Stimulated activated CD4-positive, alpha-beta T cell treated with anti-CD3 and anti-CD28 coated beads, Interleukin-1b, Interleukin-23, amount 100 ng/mL, for 1 hour (primary cell): Measurements from ENCODE around the gene C6orf89.

Experiments used
- DNase-seq, 2 donors: peaks; one replicate each; pipeline ENCODE4 v3.0.0-alpha.2; 2020; ENCODE audit warnings: low read depth in 2 of 2

C6orf89 gene

DNA sequence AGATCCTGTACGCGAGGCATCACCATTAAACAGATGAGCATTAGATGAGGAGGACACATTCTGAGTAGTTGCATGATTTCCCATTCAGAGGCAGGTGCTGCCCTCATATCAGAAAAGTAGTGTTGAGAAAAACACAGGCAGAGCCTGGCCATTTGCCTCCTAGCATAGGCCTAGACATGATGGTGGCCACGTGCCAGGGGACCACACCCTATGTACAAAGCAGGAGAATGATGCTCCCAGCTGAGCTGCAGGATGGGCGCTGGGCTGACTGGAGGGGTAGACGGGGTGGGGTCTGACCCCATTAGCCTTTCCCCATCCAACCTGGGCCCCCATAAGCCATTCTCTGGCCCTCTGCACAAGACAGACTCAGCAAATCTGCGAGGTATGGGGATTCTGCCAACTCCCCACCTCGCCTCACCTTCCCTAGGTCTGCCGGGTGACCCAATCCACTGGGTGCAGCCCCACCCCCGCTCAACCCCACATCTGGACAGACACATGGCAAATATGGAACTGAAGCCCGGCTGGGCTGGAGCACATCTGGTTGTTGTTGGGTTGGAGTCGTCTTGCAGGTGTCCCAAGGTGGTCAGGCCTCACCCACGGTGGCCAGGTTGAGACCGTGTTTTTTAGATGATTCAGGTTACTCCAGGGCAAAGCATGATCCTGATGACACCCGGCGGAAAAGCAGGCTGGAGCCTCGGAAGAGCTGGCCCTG lies 82.7 kb downstream of the C6orf89 start:
- DNase-seq: no peak

DNA sequence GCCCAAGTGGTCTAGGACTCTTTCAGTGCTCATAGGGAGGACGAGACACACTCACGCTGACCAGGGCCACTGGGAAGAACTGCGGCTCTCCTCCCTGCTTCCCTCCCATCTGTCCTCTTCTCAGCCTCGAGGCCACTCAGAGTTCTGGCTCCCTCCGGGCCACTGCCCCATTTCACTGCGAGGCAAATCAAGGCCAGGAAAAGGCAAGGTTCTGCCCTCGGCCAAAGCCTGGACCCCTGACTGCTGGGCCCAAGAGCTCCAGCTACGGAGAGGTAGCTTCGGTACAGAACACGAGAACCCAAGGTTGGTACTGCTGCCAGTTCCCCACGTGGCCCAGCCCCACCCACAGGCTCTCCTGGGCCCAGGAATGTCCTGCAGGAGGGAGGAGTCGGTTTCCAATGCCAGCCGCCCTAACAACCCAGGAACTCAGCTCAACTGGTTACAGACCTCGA lies 83.5 kb downstream of the C6orf89 start:
- no peak for DNase-seq

DNA sequence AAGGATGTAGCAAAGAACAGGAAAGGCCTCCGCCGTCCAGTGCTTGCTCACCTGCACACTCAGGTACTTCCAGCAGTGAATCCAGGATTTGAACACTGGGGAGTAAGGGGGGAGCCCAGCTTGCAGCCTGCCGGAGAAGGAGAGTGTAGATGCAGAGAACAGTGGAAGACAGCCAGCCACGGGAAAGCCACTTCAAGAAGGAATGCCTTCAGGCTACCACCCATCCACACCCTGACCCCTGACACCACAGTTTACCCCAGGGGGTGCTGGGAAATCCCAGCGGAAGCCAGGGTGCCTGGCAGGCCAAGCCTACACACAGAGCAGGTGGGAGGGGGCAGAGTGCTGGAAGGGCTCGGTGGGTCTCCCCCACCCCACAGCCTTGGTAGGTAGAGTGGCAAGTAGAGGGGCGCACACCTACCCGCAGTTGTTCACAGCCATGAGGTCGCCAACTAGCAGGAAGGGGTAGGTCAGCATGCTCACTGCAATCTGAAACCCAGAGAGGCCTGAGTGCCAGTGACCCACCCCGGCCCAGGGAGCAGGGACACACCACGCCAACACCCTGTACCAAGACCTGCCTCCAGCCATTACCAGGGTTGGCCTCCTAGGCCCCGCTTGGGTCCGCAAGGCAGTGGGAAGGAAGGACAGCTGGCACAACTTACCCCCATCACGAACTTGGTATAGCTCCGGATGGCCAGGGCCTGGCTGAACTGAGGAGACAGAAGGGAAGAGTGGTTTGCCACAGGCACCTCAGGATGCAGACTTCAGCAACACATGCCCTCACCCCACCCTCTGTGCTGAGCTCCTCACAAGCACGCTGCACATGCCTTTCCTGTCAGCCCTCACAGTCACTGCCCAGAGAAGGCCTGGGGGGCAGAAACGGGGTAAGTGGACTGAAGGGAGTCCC lies 84.5 kb downstream of the C6orf89 start:
- DNase-seq: no peak

DNA sequence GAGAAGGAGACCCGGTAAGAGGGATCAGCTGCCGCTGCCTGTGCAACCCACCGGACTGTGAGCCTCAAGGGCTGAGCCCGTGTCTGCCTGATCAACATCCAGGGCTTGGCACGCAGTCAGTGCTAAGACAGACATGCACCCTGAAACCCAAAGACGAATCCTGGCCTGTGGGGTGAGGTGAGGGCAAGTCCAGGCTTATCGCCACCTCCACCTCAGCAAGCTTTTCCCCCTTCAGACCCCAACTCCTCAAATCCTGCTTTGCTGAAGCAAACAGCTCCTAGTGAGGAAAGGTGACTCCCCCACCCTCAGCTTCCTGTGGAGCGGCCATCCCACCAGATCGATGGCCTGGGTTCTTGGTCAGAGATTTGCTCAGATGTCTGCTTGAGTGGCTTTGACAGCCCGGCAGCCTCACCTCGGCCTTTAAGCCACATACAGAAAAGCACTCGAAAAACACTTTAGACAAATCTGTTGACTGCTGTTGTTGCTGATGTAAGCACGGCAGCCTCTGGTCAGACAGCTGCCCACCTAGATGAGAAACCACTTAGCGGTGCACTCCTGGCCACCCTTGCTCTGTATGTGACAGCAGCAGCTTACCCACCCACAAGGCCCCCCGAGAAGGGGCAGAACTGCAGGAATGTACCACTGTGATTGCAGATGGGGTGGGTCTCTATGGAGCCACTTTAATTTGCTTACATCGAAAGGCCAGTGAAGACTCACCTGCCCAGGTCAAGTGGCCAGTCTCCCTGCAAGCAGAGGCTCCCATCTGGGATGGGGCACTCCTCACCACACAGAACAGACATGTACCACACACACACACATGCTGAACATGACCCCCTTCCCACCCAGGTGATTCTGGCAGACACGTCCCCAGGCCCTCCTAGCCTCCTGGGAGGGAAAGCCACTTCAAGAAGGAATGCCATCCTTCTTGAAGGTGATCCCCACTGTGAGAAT lies 85.4 kb downstream of the C6orf89 start:
- DNase-seq: no peak

- DNase-seq: no peak
Measured at GRCh38 chr6:36971921-36972673, 86.3 kb downstream of the C6orf89 start.

GRCh38 chr6:36973190-36973589 lies 87.4 kb downstream of the C6orf89 start:
- no peak for DNase-seq

- DNase-seq: no peak
Measured at GRCh38 chr6:36973647-36974046, 87.9 kb downstream of the C6orf89 start.

DNA sequence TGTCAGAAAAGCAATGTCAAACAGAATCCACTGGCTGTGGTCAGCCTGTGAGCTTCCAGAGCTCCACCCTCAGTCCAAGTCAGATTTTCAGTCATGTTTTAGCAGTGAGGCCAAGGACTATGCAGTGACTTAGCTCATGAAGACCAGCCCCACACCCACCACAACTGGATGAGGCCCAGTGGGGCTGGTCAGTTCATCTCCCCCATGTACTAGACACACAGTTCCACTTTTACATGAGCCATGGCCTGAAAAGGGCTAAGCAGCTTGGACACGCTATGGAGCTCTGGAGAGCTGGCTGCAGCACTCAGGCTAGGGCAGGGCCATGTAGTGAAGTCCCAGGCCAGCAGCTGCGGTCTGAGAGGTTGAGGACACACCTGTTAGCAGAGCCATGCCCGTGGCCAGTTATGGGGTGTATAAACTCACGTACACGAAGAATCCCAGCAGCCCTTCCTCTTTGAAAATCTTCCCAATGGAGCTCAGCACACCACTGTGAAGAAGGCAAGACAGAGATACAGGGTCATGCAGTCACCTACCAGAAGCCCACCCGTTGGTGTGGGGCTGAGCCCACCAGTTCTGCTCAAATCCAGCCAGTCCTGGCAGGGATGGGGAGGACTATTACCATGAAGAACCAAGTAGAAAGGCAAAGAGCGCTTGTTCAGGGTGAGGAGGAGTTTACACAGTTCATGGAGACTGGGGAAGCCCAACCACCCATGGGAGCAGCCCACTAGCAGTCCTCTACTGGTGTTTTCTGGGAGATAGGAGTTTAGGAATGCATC lies 89.7 kb downstream of the C6orf89 start:
- DNase-seq: no peak

- DNase-seq: no peak
Measured at GRCh38 chr6:36976007-36976264, 90.2 kb downstream of the C6orf89 start.

DNA sequence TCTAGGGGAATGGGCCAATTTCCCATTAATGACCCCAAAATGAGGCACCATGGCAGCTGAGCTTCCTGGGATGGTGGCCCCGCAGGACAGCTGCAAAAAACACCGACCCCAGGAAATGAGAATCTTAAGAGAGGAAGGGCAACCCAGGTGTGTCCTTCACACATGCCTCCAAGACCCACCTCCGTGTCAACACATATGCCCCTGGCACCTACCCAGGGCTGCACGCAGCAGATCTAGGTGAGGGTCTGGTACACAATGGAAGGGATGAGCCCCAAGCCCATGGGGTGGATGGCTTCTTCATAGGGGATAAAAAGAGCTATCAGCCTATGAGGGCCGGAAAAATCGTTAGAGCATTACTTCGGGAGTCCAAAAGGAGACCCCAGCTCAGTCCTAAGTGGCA lies 90.8 kb downstream of the C6orf89 start:
- DNase-seq: no peak

DNA sequence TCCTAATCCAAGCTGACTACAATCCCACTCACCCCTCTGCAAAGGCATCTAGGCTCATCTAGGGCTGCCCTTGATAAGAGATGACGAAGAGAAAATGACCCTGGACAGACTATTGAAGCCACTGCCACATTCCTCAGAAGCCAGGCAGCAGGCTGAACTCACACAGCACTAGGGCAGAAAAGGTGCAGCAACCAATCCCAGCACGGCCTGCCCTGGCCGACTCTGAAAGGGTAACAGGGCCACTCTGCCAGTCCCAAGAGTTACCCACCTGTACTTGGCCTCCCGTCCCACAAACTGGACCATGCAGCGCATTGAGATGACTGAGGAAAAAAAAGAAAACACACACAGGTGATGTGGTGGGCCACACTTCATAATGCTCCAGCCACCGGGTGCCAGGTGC lies 91.2 kb downstream of the C6orf89 start:
- DNase-seq: no peak

GRCh38 chr6:36977470-36977941 lies 91.8 kb downstream of the C6orf89 start:
- no peak for DNase-seq
